ENCODE data around the gene GALNT17.

- TF ChIP-seq ZNF274 (IDR thresholded peaks at IDR 0.05; ENCODE audit: low read depth, low read length) (no peak), SUZ12 (IDR thresholded peaks at IDR 0.05; ENCODE audit: extremely low read depth, insufficient read depth, insufficient read length) (no peak), YY1 (IDR thresholded peaks at IDR 0.05; ENCODE audit: insufficient read depth, insufficient read length) (no peak)
Measured at GRCh38 chr7:71362240-71362639, 230.3 kb downstream of the GALNT17 start.
